A673 (cell line): ENCODE measurements around the gene PLA2G4B. TPM values are rescaled to one million over a fixed set of nuclear protein-coding genes. Genes with fewer than 3 reads are reported as not detected.

Source experiments
- BruUV-seq: library from RNA; stranded (reverse); fragments of 400-500 nt; replicated peaks from 2 replicates; lab custom pipeline; 2021; lab: Mats Ljungman, UMichigan
- CTCF ChIA-PET: fragments of 300-600 bp; sonication (Branson Sonifier 250); formaldehyde crosslinking; loops from one replicate; lab custom pipeline; 2022; ENCODE audit warnings: antibody characterized with exemption; lab: Charles Lee
- POLR2A ChIA-PET: fragments of 300-600 bp; sonication (Branson Sonifier 250); formaldehyde crosslinking; loops from one replicate; lab custom pipeline; 2022; ENCODE audit warnings: antibody characterized with exemption; ENCODE audit not compliant: low non-redundant PET; lab: Charles Lee
- DNase-seq: peaks from one replicate; pipeline ENCODE4 v3.0.0-alpha.2; 2015; ENCODE audit warnings: low spot score
- H3K27ac ChIP-seq: fragments of 200-600 bp; sonication (generic); 2 replicates; pipeline ENCODE4 v1.5.1; 2016; ENCODE audit warnings: mixed run types, low read depth, mild to moderate bottlenecking, mixed read lengths, antibody characterized with exemption, low read length; ENCODE audit not compliant: poor library complexity, severe bottlenecking
- H3K27me3 ChIP-seq: fragments of 200-600 bp; sonication (generic); replicated peaks from 2 replicates; pipeline ENCODE4 v1.6.1; 2017; ENCODE audit warnings: mixed run types, low read depth, mild to moderate bottlenecking, mixed read lengths, antibody characterized with exemption, low read length; ENCODE audit not compliant: insufficient read depth, poor library complexity
- H3K36me3 ChIP-seq: fragments of 200-600 bp; sonication (generic); 2 replicates; pipeline ENCODE4 v1.6.1; 2016; ENCODE audit warnings: mixed run types, mild to moderate bottlenecking, mixed read lengths, antibody characterized with exemption, low read length; ENCODE audit not compliant: insufficient read depth, poor library complexity, severe bottlenecking
- H3K4me1 ChIP-seq: fragments of 200-600 bp; sonication (generic); 2 replicates; pipeline ENCODE4 v1.6.1; 2017; ENCODE audit warnings: mixed run types, mild to moderate bottlenecking, mixed read lengths, antibody characterized with exemption, low read length; ENCODE audit not compliant: insufficient read depth, poor library complexity, severe bottlenecking
- H3K4me3 ChIP-seq: fragments of 200-600 bp; sonication (generic); 2 replicates; pipeline ENCODE4 v1.5.1; 2016; ENCODE audit warnings: low read depth, mixed run types, mild to moderate bottlenecking, mixed read lengths, low read length; ENCODE audit not compliant: poor library complexity, severe bottlenecking
- H3K9me3 ChIP-seq: fragments of 200-600 bp; sonication (generic); 2 replicates; pipeline ENCODE4 v1.6.1; 2016; ENCODE audit warnings: mixed run types, low read depth, mild to moderate bottlenecking, mixed read lengths, antibody characterized with exemption, low read length; ENCODE audit not compliant: poor library complexity, severe bottlenecking
- CTCF ChIP-seq: fragments of 300-800, 200-600 bp; sonication (generic); conservative IDR thresholded peaks from 2 replicates; pipeline ENCODE4 v1.5.1; 2017; ENCODE audit warnings: low read depth, mild to moderate bottlenecking, antibody characterized with exemption, low read length, moderate library complexity, mixed read lengths
- EZH2 ChIP-seq: fragments of 200-600 bp; sonication (generic); IDR thresholded peaks from 2 replicates; pipeline ENCODE4 v1.6.1; 2017; ENCODE audit warnings: borderline replicate concordance, low read depth, mild to moderate bottlenecking, mixed read lengths, antibody characterized with exemption, low read length; ENCODE audit not compliant: poor library complexity, severe bottlenecking
- intact Hi-C: fragments of 100-400 bp; cut with micrococcal nuclease; formaldehyde crosslinking; loops from one replicate; pipeline ENCODE4 v1.10.0; 2022; ENCODE audit not compliant: unreplicated experiment
- total RNA-seq: library from RNA; stranded (reverse); gene quantifications from 2 replicates; pipeline ENCODE4 v1.2.3, GENCODE V29; 2021

Gene PLA2G4B
- total RNA-seq, 1 experiment from 2014 or later: 7.4 TPM

DNA sequence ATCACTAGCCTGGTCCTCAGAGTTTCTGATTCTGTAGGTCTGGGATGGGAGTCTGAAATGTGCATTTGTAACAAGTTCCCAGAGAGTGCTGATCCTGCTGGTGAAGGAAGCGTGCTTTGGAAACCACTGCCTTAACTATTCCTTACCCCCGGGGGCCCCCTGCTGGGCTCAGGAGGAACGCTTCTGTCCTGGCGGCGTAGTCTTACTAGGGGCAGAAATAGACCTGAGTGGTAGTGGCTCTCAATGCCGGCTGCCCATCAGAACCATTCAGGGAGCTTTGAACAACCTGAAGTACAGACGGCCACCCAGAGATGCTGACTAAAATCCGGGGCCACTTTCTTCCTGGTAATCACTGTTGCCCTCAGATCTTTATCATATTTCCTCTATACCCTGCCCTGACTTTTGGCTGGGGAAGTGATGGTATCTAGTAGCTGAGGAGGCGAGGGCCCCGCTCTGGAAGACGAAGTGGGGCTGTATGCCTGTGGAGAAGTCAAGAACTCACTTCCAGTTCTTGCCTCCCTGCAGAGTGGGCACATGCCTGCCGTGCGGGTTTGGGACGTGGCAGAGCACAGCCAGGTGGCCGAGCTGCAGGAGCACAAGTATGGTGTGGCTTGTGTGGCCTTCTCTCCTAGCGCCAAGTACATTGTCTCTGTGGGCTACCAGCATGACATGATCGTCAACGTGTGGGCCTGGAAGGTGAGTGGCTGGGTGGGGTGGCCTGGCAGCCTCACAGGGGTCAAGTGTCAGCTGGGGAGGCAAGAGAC is 27.0 kb upstream of the PLA2G4B start:
- ChIA-PET CTCF (interaction anchor here (0.7 to 2.4 kb wide), 4 partner anchors 38 to 346 kb away, joined by 3 to 31 read pairs (median 8); partner anchors contain the start of gene MAPKBP1), POLR2A (no interaction called here)
- no peak overlapping the region for H3K27ac ChIP-seq
- intact Hi-C loops: loop anchor here (1.0 to 5.0 kb wide), 3 partner anchors 37 to 254 kb away; partner anchors contain the start of gene MAPKBP1
- peak; percentile 82 for TF ChIP-seq CTCF
- TF ChIP-seq EZH2: no peak
- no TSS peak for BruUV-seq
- H3K4me3 ChIP-seq: no peak overlapping the region
- H3K9me3 ChIP-seq: no peaks in the 10 kb centered on the region
- H3K36me3 ChIP-seq: no peaks in the 10 kb centered on the region
- no peaks in the 10 kb centered on the region for H3K4me1 ChIP-seq
- peak; percentile 85 for DNase-seq
- H3K27me3 ChIP-seq: no peaks in the 10 kb centered on the region

GRCh38 chr15:41812820-41813375 is 25.7 kb upstream of the PLA2G4B start:
- no peaks in the 10 kb centered on the region for H3K4me1 ChIP-seq
- ChIA-PET POLR2A (no interaction called here), CTCF (interaction anchor here (1.0 kb wide), 1 partner anchor 40 kb away, joined by 5 read pairs; no protein-coding TSS in a partner anchor)
- no peak for TF ChIP-seq EZH2
- no peak for TF ChIP-seq CTCF
- no peaks in the 10 kb centered on the region for H3K9me3 ChIP-seq
- H3K27me3 ChIP-seq: no peaks in the 10 kb centered on the region
- H3K27ac ChIP-seq: no peak overlapping the region
- peaks cover 3% of the 10 kb centered on the region for H3K36me3 ChIP-seq
- no peak for DNase-seq
- no TSS peak for BruUV-seq
- H3K4me3 ChIP-seq: no peak overlapping the region
- intact Hi-C loops: loop anchor here (5.0 kb wide), 1 partner anchor 211 kb away; no protein-coding TSS in a partner anchor

GRCh38 chr15:41813426-41813825 is 25.2 kb upstream of the PLA2G4B start:
- peaks cover 3% of the 10 kb centered on the region for H3K36me3 ChIP-seq
- no peak overlapping the region for H3K27ac ChIP-seq
- POLR2A ChIA-PET: no interaction called here
- CTCF ChIA-PET: interaction anchor here (1.0 kb wide), 1 partner anchor 41 kb away, joined by 5 read pairs; no protein-coding TSS in a partner anchor
- TF ChIP-seq CTCF (no peak), EZH2 (no peak)
- no TSS peak for BruUV-seq
- no peak for DNase-seq
- intact Hi-C loops: loop anchor here (5.0 kb wide), 1 partner anchor 211 kb away; no protein-coding TSS in a partner anchor
- H3K4me1 ChIP-seq: no peaks in the 10 kb centered on the region
- H3K9me3 ChIP-seq: no peaks in the 10 kb centered on the region
- no peak overlapping the region for H3K4me3 ChIP-seq
- H3K27me3 ChIP-seq: no peaks in the 10 kb centered on the region
